Progenitor cell of endocrine pancreas (in vitro differentiated cells): ENCODE data around the gene CEP97. TPM values are rescaled to one million over a fixed set of nuclear protein-coding genes. Genes with fewer than 3 reads are reported as not detected.

Source experiments
- DNase-seq: peaks from one replicate; pipeline ENCODE4 v3.0.0; 2021; ENCODE audit warnings: low spot score; ENCODE audit not compliant: unreplicated experiment
- H3K27ac Mint-ChIP-seq: 2 replicates; pipeline ENCODE4 v1.8.0; 2021; ENCODE audit warnings: mild to moderate bottlenecking, moderate library complexity, mixed read lengths
- H3K27me3 Mint-ChIP-seq: 2 replicates; pipeline ENCODE4 v1.8.0; 2021; ENCODE audit warnings: mixed read lengths
- H3K36me3 Mint-ChIP-seq: 2 replicates; pipeline ENCODE4 v1.8.0; 2022; ENCODE audit warnings: mixed read lengths; ENCODE audit not compliant: insufficient read depth
- H3K4me1 Mint-ChIP-seq: 2 replicates; pipeline ENCODE4 v1.8.0; 2021; ENCODE audit warnings: low read depth, mixed read lengths
- H3K4me3 Mint-ChIP-seq: 2 replicates; pipeline ENCODE4 v1.8.0; 2021; ENCODE audit warnings: low read depth, mild to moderate bottlenecking, moderate library complexity, mixed read lengths
- H3K9me3 Mint-ChIP-seq: 2 replicates; pipeline ENCODE4 v1.8.0; 2021; ENCODE audit warnings: low read depth, mixed read lengths
- CTCF ChIP-seq: fragments of 200-600 bp; sonication (generic); IDR thresholded peaks from one replicate; pipeline ENCODE4 v1.5.0; 2021; ENCODE audit warnings: antibody characterized with exemption, mild to moderate bottlenecking; ENCODE audit not compliant: unreplicated experiment
- total RNA-seq: library from RNA; stranded (reverse); gene quantifications from 2 replicates; pipeline ENCODE4 v1.2.1, GENCODE V29; 2021

CEP97 gene
- total RNA-seq, 1 donor from 2014 or later: 21.9 TPM

GRCh38 chr3:101725194-101725889, 928 bp downstream of the CEP97 start:
- no peak for TF ChIP-seq CTCF
- Mint-ChIP-seq H3K4me3 (peak overlapping the region; percentile 100), H3K27ac (peak overlapping the region; percentile 97), H3K36me3 (peaks cover 2% of the 10 kb centered on the region), H3K4me1 (peaks cover 6% of the 10 kb centered on the region), H3K27me3 (no peaks in the 10 kb centered on the region), H3K9me3 (no peaks in the 10 kb centered on the region)
- DNase-seq: no peak

- TF ChIP-seq CTCF: no peak
- peak overlapping the region; percentile 100 for H3K4me3 Mint-ChIP-seq
- peaks cover 8% of the 10 kb centered on the region for H3K36me3 Mint-ChIP-seq
- DNase-seq: no peak
- no peaks in the 10 kb centered on the region for H3K27me3 Mint-ChIP-seq
- H3K9me3 Mint-ChIP-seq: no peaks in the 10 kb centered on the region
- peak overlapping the region; percentile 97 for H3K27ac Mint-ChIP-seq
- H3K4me1 Mint-ChIP-seq: peaks cover 6% of the 10 kb centered on the region
These were observed 1.5 kb downstream of the CEP97 start for GRCh38 chr3:101725890-101726275.

- TF ChIP-seq CTCF: no peak
- Mint-ChIP-seq H3K4me1 (peaks cover 6% of the 10 kb centered on the region), H3K9me3 (peaks cover 4% of the 10 kb centered on the region), H3K36me3 (peaks cover 37% of the 10 kb centered on the region), H3K27me3 (no peaks in the 10 kb centered on the region), H3K4me3 (no peak overlapping the region), H3K27ac (no peak overlapping the region)
- DNase-seq: no peak
These were observed 5.2 kb downstream of the CEP97 start for GRCh38 chr3:101729586-101729985.

GRCh38 chr3:101730839-101731238, 6.4 kb downstream of the CEP97 start:
- peaks cover 47% of the 10 kb centered on the region for H3K36me3 Mint-ChIP-seq
- peaks cover 11% of the 10 kb centered on the region for H3K9me3 Mint-ChIP-seq
- no peak for DNase-seq
- H3K4me3 Mint-ChIP-seq: no peak overlapping the region
- H3K4me1 Mint-ChIP-seq: peaks cover under 1% of the 10 kb centered on the region
- H3K27me3 Mint-ChIP-seq: no peaks in the 10 kb centered on the region
- H3K27ac Mint-ChIP-seq: no peak overlapping the region
- no peak for TF ChIP-seq CTCF

GRCh38 chr3:101732240-101732641, 7.8 kb downstream of the CEP97 start:
- no peak overlapping the region for H3K4me3 Mint-ChIP-seq
- H3K4me1 Mint-ChIP-seq: no peaks in the 10 kb centered on the region
- no peaks in the 10 kb centered on the region for H3K27me3 Mint-ChIP-seq
- H3K9me3 Mint-ChIP-seq: peaks cover 21% of the 10 kb centered on the region
- peaks cover 61% of the 10 kb centered on the region for H3K36me3 Mint-ChIP-seq
- no peak for DNase-seq
- no peak for TF ChIP-seq CTCF
- no peak overlapping the region for H3K27ac Mint-ChIP-seq
